SK-N-SH treated with all-trans-retinoic acid at 6 μM for 48 hours (cell line): ENCODE measurements around the gene COMMD2.

Experiments
- ARNTL ChIP-seq: fragments of 450-650 bp; formaldehyde crosslinking; IDR thresholded peaks from 2 replicates; pipeline ENCODE4 v1.5.0; 2020; ENCODE audit warnings: low read depth, mild to moderate bottlenecking, moderate library complexity, borderline replicate concordance
- CREB5 ChIP-seq: fragments of 250-450 bp; sonication (Bioruptor Pico); IDR thresholded peaks from 2 replicates; pipeline ENCODE4 v1.5.1; 2020; ENCODE audit warnings: low read depth, mild to moderate bottlenecking, moderate library complexity
- GLIS3 ChIP-seq: fragments of 250-450 bp; sonication (Bioruptor Pico); IDR thresholded peaks from 2 replicates; pipeline ENCODE4 v1.5.0; 2020; ENCODE audit warnings: mild to moderate bottlenecking, moderate library complexity
- ISL1 ChIP-seq: fragments of 250-450 bp; sonication (Bioruptor Pico); IDR thresholded peaks from 2 replicates; pipeline ENCODE4 v2.1.2; 2022; ENCODE audit warnings: mild to moderate bottlenecking, moderate library complexity
- OSR1 ChIP-seq: fragments of 250-450 bp; sonication (Bioruptor Pico); IDR thresholded peaks from 2 replicates; pipeline ENCODE4 v1.8.0; 2022; ENCODE audit warnings: moderate library complexity, mild to moderate bottlenecking, inconsistent platforms
- PATZ1 ChIP-seq: fragments of 250-450 bp; sonication (Bioruptor Pico); IDR thresholded peaks from 2 replicates; pipeline ENCODE4 v1.8.0; 2020; ENCODE audit warnings: mild to moderate bottlenecking, moderate library complexity, borderline replicate concordance
- ZFP3 ChIP-seq: fragments of 250-450 bp; sonication (Bioruptor Pico); IDR thresholded peaks from 2 replicates; pipeline ENCODE4 v1.5.0; 2020; ENCODE audit warnings: mild to moderate bottlenecking, moderate library complexity
- ZNF565 ChIP-seq: fragments of 450-650 bp; formaldehyde crosslinking; conservative IDR thresholded peaks from 2 replicates; pipeline ENCODE4 v1.5.0; 2020; ENCODE audit warnings: low read depth, mild to moderate bottlenecking, moderate library complexity
- ZNF70 ChIP-seq: fragments of 450-650 bp; formaldehyde crosslinking; IDR thresholded peaks from 2 replicates; pipeline ENCODE4 v1.5.0; 2020; ENCODE audit warnings: mild to moderate bottlenecking, moderate library complexity
- ZNF8 ChIP-seq: fragments of 450-650 bp; formaldehyde crosslinking; IDR thresholded peaks from 2 replicates; pipeline ENCODE4 v1.5.0; 2020; ENCODE audit warnings: mild to moderate bottlenecking, moderate library complexity

GRCh38 chr3:149732234-149732633, 20.1 kb downstream of the COMMD2 start:
- no peak for TF ChIP-seq GLIS3 (CRISPR knock-in tag)
- no peak for TF ChIP-seq OSR1 (CRISPR knock-in tag)
- TF ChIP-seq ARNTL (CRISPR knock-in tag) = no peak
- TF ChIP-seq PATZ1 (CRISPR knock-in tag) = no peak
- no peak for TF ChIP-seq ZNF70 (CRISPR knock-in tag)
- TF ChIP-seq CREB5 (CRISPR knock-in tag) = no peak
- TF ChIP-seq ZNF8 (CRISPR knock-in tag) = no peak
- no peak for TF ChIP-seq ZFP3 (CRISPR knock-in tag)
- TF ChIP-seq ZNF565 = no peak
- TF ChIP-seq ISL1 (CRISPR knock-in tag) = no peak
